HAP-1 (cell line): ENCODE results near the gene CENPM.
A peak's percentile ranks its signal among the peaks of the same experiment; 100 is the strongest.

ENCODE experiments used
- DNase-seq, 2 experiments: peaks; one replicate each; pipeline ENCODE4 v3.0.0-alpha.2; 2016 to 2020; ENCODE audit warnings: low spot score in 2 of 2
- H3K27me3 ChIP-seq: fragments of 250-450 bp; sonication (Bioruptor Pico); 2 replicates; pipeline ENCODE4 v1.5.1; 2020; ENCODE audit warnings: low read depth, mild to moderate bottlenecking, moderate library complexity
- H3K36me3 ChIP-seq: fragments of 250-450 bp; sonication (Bioruptor Pico); replicated peaks from 2 replicates; pipeline ENCODE4 v1.5.1; 2020; ENCODE audit warnings: mild to moderate bottlenecking
- H3K4me1 ChIP-seq: fragments of 250-450 bp; sonication (Bioruptor Pico); 2 replicates; pipeline ENCODE4 v1.5.1; 2020; ENCODE audit warnings: mild to moderate bottlenecking
- H3K4me3 ChIP-seq: fragments of 250-450 bp; sonication (Bioruptor Pico); 2 replicates; pipeline ENCODE4 v1.5.1; 2020; ENCODE audit warnings: mild to moderate bottlenecking, moderate library complexity
- H3K9me3 ChIP-seq: fragments of 250-450 bp; sonication (Bioruptor Pico); 2 replicates; pipeline ENCODE4 v1.5.1; 2020; ENCODE audit warnings: mild to moderate bottlenecking, moderate library complexity
- in situ Hi-C: fragments of 300-500 bp; cut with MboI; formaldehyde crosslinking; loops from 3 replicates; pipeline ENCODE4 v1.14.3; 2020; ENCODE audit warnings: low sequenced_read_pairs, inconsistent platforms, mixed read lengths

Gene CENPM

GRCh38 chr22:41919357-41920224 is 27.4 kb downstream of the CENPM start:
- H3K4me3 ChIP-seq = no peak overlapping the region
- DNase-seq = no peak
- H3K27me3 ChIP-seq = peaks cover 3% of the 10 kb centered on the region
- no peaks in the 10 kb centered on the region for H3K9me3 ChIP-seq
- in situ Hi-C loops = no loop called here
- no peaks in the 10 kb centered on the region for H3K36me3 ChIP-seq
- H3K4me1 ChIP-seq = peaks cover 3% of the 10 kb centered on the region; the same call in 1 of the 2 replicates

DNA sequence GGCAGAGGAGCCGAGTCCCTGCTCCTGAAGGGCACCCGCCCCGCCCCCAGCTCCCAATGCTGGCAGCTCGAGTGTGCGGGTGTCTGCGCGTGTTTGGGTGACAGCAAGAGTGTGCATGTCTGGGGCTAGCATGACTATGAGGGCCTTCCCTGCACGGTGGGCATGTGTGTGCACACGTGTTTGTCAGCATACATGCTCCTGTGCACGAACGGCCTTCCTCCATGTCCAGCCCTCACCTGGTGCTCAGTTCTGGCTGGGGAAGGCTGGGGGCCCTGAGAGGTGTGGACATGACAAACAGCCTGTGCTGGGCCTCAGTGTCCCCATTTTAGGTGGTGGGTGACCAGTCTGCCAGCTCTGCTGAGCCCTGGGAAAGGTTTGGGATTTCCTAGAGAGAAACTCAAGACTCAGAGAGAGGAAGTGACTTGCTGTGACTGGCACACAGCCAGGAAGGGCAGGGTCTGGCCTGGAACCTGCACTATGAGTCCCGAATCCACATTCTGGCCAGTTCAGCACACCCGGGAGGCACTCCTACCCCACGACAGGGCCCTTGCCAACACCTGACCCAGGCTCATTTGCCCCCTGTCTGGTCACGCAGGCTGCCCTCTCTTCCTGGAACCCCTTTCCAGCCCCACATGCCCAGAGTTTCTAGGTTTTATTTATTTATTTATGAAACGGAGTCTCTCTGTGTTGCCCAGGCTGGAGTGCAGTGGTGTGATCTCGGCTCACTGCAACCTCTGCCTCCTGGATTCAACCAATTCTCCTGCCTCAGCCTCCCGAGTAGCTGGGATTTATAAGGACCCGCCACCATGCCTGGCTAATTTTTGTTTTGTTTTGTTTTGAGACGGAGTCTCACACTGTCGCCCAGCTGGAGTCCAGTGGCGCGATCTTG is 28.8 kb downstream of the CENPM start:
- H3K27me3 ChIP-seq = peaks cover 3% of the 10 kb centered on the region
- no peaks in the 10 kb centered on the region for H3K9me3 ChIP-seq
- no peak overlapping the region for H3K4me3 ChIP-seq
- in situ Hi-C loops = no loop called here
- DNase-seq = no peak
- peaks cover 3% of the 10 kb centered on the region for H3K4me1 ChIP-seq
- H3K36me3 ChIP-seq = no peaks in the 10 kb centered on the region

DNA sequence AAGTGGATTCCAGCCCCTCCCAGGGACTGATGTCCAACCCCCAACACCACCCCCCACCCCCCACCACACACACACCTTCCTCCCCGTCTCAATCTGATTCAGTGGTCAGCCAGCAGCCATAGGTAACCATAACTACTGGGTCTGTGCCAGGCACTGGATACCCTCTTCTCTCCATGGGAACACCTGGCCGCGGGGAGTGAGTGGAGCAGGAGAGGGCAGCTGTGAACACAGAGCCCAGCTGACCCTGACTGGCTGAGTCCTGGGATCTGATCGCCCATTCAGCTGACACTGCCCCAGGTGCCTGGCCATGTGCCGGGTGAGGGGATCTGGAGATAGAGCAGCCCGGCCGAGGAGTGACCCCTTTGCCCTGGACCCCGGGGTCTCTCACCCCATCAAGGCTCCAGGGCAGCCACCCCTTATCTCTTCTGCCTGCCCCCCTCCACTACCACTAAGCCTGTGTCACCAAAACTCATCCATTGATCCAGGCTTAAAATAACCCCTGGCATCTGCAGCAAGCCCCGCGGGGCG is 29.5 kb downstream of the CENPM start:
- Histone ChIP-seq H3K4me1 (peaks cover 3% of the 10 kb centered on the region), H3K27me3 (peaks cover 3% of the 10 kb centered on the region), H3K36me3 (no peaks in the 10 kb centered on the region; the same call in 1 of the 2 replicates), H3K4me3 (no peak overlapping the region), H3K9me3 (no peaks in the 10 kb centered on the region)
- in situ Hi-C loops = no loop called here
- no peak for DNase-seq

DNA sequence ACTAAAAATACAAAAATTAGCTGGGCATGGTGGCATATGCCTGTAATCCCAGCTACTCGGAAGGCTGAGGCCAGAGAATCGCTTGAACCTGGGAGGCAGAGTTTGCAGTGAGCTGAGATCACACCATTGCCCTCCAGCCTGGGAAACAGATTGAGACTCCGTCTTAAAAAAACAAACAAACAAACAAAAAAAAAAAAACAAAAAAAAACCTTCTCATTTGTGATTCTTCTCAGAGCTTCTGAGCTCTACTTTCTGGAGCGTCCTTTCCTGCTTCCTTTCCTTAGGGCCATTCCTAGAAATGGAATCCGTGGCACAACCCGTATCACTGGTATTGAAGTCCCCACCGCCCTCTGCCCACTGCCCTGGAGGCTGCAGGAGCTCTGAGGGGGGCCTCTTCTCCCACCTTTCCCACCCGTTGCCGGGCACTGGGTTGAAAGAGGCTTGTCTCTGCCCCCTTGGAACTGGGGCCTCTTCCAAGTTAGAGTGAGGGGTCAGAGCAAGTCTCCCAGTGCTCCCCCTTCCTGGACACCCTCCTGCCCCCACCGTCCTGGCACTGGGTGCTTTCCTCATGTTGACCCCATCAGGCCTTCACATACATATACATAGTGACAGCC is 30.1 kb downstream of the CENPM start:
- Histone ChIP-seq H3K9me3 (no peaks in the 10 kb centered on the region), H3K4me1 (peaks cover 3% of the 10 kb centered on the region), H3K36me3 (no peaks in the 10 kb centered on the region; the same call in 1 of the 2 replicates), H3K4me3 (no peak overlapping the region), H3K27me3 (peaks cover 3% of the 10 kb centered on the region)
- no peak for DNase-seq
- in situ Hi-C loops = no loop called here

DNA sequence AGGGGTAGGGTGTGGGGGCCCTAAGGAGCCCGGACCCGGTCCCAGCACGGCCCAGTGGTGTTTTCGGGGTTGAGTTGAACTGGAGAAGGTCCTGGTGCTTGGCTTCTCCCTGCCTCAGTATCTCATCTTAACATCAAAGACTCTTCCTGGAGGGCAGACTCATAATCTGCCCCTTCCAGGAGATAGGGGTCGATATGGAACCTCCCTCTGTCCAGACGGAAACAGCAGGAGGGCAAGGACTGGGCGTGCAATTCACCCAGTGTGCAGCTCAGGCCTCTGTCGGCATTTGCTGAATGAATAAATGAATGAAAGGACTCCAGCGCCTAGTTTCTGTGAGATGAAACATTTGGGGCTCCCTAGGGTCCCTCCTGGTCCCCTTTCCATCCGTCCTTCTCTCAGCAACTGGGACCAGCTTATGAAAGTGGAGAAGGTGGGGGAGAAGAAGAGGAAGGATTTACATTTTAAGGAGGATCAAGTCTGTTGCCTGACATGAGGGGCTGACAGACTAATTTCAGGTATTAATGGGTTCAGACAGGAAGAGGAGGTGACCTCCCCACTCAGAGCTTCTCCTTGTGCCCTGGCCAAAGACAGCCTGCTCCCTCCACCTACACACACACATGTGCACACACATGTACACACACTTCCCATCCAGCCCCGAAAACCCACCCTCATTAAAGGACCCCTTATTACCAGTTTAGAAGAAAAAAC is 31.0 kb downstream of the CENPM start:
- Histone ChIP-seq H3K4me3 (no peak overlapping the region), H3K4me1 (peaks cover 3% of the 10 kb centered on the region), H3K9me3 (no peaks in the 10 kb centered on the region), H3K36me3 (no peaks in the 10 kb centered on the region; the same call in 1 of the 2 replicates), H3K27me3 (peaks cover 3% of the 10 kb centered on the region)
- in situ Hi-C loops = no loop called here
- DNase-seq = no peak

DNA sequence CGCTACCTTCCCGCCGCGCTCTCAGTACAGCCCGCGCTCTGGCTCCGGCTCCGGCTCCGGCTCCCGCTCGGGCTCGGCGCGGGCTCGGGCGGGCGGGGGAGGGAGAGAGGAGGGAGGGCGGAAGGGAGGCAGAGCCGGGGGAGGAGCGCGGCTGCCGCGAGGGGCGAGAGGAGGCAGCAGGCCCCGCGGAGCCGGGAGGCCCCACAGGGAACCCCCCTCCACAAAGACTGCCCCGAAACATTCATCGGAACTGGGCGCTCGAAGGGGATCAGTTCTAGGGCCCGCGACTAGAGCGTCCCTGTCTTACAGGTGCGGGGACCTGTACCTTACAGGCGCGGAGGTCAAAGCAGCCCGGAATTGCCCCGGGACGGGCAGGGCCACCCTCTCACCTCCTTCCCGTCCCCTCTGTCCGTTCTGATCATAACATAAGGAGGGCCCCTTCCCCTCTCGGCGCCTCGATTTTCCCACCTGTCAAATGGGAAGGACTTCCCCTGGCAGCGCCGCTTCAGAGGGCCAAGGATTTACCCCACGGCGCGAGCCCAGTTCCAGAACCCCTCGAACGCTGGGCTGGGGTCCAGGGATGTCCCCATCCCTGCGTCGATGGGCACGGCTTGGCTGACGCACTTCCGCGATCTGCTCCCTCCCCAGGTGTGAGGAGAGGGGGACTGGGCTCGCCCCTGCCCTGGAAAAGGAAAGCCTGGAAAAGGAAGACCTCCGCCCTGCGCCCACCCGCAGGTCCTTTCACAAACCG is 31.7 kb downstream of the CENPM start, which contains the start of gene SHISA8:
Gene SHISA8 (minus strand): TSS at position 40 of the 751 bp plus-strand sequence. CDS start 407 bp downstream, outside the sequence.
- H3K4me3 ChIP-seq = peak within 1 kb of the TSS; percentile 31
- in situ Hi-C loops = no loop called here
- DNase-seq = peak; percentile 28 to 82
- no peaks in the 10 kb centered on the region for H3K9me3 ChIP-seq
- peaks cover 3% of the 10 kb centered on the region for H3K4me1 ChIP-seq
- H3K27me3 ChIP-seq = peaks cover 3% of the 10 kb centered on the region
- no peaks in the 10 kb centered on the region; the same call in 1 of the 2 replicates for H3K36me3 ChIP-seq

DNA sequence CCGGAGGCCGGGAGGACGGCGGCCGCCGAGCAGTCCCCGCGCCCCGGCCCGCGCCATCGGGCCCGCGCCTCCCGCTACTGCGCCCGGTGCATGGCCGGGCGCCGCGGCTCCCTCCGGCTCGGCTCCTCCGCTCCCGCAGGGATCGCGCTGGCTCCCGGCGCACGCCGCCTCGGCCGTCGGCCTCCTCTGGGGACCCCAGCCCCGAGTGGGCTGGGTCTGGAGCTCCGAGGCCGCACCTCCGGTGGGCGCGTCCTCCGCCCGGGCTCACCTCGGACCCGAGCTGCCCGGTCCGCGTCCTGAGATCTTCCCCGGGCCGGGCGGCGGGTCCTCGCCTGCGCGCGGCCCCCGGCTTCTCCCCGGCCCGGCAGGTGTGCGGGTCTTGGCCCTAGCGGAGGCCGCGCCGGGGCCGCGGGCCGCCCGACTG is 32.3 kb downstream of the CENPM start:
- no peaks in the 10 kb centered on the region; the same call in 1 of the 2 replicates for H3K36me3 ChIP-seq
- H3K4me3 ChIP-seq = peak overlapping the region; percentile 31; the same call in 1 of the 2 replicates
- H3K9me3 ChIP-seq = no peaks in the 10 kb centered on the region
- in situ Hi-C loops = no loop called here
- no peak for DNase-seq
- peaks cover 3% of the 10 kb centered on the region for H3K27me3 ChIP-seq
- peaks cover 3% of the 10 kb centered on the region for H3K4me1 ChIP-seq

DNA sequence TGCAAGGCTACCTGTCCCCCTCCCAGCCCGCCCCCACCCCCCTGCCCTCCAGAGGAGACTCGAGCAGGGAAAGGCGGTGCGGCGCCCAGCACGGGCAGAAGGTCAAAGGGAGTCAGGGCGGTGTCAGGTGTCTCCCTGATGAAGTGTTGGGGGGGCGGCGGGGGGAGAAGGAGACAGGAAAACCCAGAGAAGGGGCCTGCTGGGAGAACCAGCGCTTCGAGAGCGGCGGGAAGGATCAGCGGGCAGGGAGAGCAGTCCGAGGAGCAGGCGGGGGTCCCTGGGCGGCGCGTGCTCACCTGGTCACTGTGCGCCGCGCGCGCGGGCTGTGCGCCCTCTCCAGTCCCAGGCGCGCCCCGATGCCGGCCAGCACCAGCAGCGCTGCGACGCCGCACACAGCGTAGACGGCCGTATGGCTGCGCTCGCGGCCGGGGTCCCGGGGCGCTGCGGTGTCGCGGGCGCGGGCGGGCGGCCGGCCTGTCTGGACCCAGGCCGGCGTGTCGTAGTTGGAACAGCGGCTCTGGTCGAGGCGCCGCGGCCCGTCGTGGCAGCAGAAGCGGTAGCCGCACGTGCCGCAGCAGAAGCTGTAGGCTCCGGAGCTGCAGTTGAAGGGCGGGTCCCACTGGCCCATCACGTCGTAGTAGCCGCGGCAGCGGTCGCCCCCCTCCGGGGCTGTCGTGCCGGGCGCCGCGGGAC is 33.0 kb downstream of the CENPM start:
- Histone ChIP-seq H3K36me3 (peaks cover 3% of the 10 kb centered on the region), H3K4me3 (peak overlapping the region; percentile 16; the same call in 1 of the 2 replicates), H3K27me3 (peaks cover 3% of the 10 kb centered on the region), H3K9me3 (no peaks in the 10 kb centered on the region), H3K4me1 (peaks cover 3% of the 10 kb centered on the region)
- DNase-seq = no peak
- in situ Hi-C loops = no loop called here

- no peak for DNase-seq
- Histone ChIP-seq H3K4me1 (peaks cover 3% of the 10 kb centered on the region), H3K9me3 (no peaks in the 10 kb centered on the region), H3K27me3 (peaks cover 3% of the 10 kb centered on the region), H3K4me3 (peak overlapping the region; percentile 5), H3K36me3 (peaks cover 3% of the 10 kb centered on the region)
- in situ Hi-C loops = no loop called here
Observed at GRCh38 chr22:41913040-41913719, 33.8 kb downstream of the CENPM start.

DNA sequence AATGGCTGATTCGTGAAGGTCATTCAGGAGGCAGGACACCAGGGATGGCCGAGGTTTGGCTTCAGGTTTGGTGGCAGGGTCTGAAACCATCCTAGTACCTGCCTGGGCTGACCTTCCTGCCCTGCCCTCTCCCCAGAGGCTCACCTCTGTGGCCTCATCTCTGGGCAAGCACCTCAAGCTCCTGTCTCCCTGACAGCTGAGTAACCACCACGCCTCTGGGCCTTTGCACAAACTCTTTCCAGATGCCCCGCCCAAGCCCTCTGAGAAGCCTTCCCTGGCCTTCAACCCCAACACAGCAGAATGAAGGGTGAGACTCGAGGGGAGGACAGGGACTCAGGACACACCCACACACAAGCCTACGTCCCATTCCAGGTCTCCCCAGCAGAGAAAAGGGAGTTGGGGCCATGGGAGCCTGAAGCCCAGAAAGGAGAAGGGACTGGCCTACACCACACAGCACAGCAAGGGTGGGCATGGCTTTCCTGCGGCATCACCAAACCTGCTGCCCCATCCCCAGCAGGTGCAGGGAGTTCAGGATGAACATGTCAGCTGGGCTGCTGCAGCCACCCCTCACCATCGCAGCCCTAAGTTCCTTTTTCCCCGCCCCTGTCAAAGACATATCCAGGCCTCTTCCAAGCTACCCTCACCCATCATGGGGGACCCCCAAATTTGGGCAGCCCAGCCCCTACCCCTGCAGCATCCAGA is 34.5 kb downstream of the CENPM start:
- peaks cover 3% of the 10 kb centered on the region for H3K27me3 ChIP-seq
- no peaks in the 10 kb centered on the region for H3K9me3 ChIP-seq
- in situ Hi-C loops = no loop called here
- H3K4me3 ChIP-seq = no peak overlapping the region; the same call in 1 of the 2 replicates
- H3K4me1 ChIP-seq = peaks cover 3% of the 10 kb centered on the region
- DNase-seq = no peak
- H3K36me3 ChIP-seq = peaks cover 5% of the 10 kb centered on the region

- H3K9me3 ChIP-seq = no peaks in the 10 kb centered on the region
- no peaks in the 10 kb centered on the region; the same call in none of the 2 replicates for H3K27me3 ChIP-seq
- H3K4me3 ChIP-seq = no peak overlapping the region
- H3K4me1 ChIP-seq = peaks cover 3% of the 10 kb centered on the region
- in situ Hi-C loops = no loop called here
- peaks cover 18% of the 10 kb centered on the region for H3K36me3 ChIP-seq
- DNase-seq = no peak
Observed at GRCh38 chr22:41911001-41911611, 35.8 kb downstream of the CENPM start.
